ENCODE results near the gene FAM78B. TPM values are rescaled to one million over a fixed set of nuclear protein-coding genes. Genes with fewer than 3 reads are reported as not detected.

Gene FAM78B
- total and polyA plus RNA-seq, 9 donors, result 0.64 to 2.6 (median 1.4) TPM

DNA sequence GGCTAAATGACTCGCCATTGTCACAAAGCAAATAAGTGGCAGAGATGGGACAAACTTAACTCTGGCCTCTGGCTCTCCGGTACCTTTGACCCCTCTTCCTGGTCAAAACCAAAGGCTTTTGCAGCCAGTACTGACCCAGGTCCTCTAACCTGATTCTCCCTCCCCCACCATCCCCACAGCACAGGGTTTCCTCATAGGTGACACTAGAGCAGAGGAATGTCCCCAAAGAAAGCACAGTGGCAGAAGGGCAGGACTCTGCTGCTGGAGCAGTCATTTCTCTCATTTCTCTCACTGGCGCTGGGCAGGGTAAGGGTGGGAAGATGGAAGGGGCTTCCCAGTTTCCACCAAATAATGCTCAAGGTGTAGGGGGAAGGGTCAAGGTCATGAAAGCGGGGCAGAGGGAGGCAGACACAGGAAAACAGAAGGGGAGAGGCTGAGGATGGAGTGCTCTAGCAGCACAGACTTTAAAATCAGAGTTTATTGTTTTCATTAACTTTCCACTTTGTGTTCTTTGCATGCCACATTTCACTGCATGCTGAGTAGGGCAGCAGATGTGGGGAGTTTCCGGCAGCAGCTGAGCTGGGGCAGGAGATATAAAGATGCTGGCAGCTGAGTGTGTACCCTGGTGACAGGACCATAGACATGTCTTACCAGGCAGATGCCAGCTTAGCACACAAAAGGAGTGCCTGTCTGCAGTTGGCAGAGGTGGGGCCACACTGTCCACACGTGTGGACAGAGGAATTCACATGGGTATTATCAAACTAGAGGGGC lies 80.5 kb downstream of the FAM78B start:
- no peak for DNase-seq
- Histone ChIP-seq H3K4me1 (ENCODE audit: insufficient read depth) (no peaks in the 10 kb centered on the region), H3K4me3 (no peak overlapping the region), H3K27ac (no peak overlapping the region), H3K27me3 (no peaks in the 10 kb centered on the region), H3K9me3 (no peaks in the 10 kb centered on the region), H3K36me3 (no peaks in the 10 kb centered on the region)
- WGBS, 3 donors, result 62 to 72% (median 70%) methylated on average over 6 of the region's 6 CpGs
- TF ChIP-seq POLR2A (IDR thresholded peaks at IDR 0.05) (no peak), CTCF (IDR thresholded peaks at IDR 0.05) (no peak), EP300 (IDR thresholded peaks at IDR 0.05) (no peak)
- intact Hi-C loops (cut with DNase I), result no loop called here

DNA sequence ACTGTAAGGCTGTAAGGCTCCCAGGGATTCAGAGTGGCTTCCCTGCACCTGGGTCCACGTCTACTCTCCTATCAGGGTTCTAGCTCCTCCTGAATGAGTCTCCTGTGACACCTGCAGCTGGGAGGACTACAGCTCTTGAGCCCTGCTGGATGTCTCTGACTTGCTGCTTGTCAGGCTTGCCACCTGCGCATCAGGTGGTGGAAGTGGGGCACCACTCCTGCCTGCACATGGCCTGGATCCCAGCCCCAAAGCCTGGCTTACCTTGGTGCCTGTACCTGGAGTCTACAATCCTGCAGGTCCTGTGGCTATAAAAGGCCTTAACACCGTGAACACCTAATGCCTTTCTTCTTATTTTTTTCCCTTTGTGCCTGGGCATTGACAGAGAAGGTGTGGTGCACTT lies 82.2 kb downstream of the FAM78B start:
- no peak overlapping the region for H3K4me3 ChIP-seq
- intact Hi-C loops (cut with DNase I), result no loop called here
- TF ChIP-seq POLR2A (IDR thresholded peaks at IDR 0.05) (no peak), CTCF (IDR thresholded peaks at IDR 0.05) (no peak), EP300 (IDR thresholded peaks at IDR 0.05) (no peak)
- H3K9me3 ChIP-seq, result no peaks in the 10 kb centered on the region
- no peaks in the 10 kb centered on the region for H3K4me1 ChIP-seq (ENCODE audit: insufficient read depth)
- no peak for DNase-seq
- no peak overlapping the region for H3K27ac ChIP-seq
- no peaks in the 10 kb centered on the region for H3K27me3 ChIP-seq
- H3K36me3 ChIP-seq, result no peaks in the 10 kb centered on the region
- WGBS, 3 donors, result 78 to 95% (median 83%) methylated on average over 3 of the region's 3 CpGs

- Histone ChIP-seq H3K9me3 (no peaks in the 10 kb centered on the region), H3K27ac (no peak overlapping the region), H3K27me3 (no peaks in the 10 kb centered on the region), H3K4me3 (no peak overlapping the region), H3K4me1 (ENCODE audit: insufficient read depth) (no peaks in the 10 kb centered on the region), H3K36me3 (no peaks in the 10 kb centered on the region)
- intact Hi-C loops (cut with DNase I), result no loop called here
- DNase-seq, result no peak
- no peak for TF ChIP-seq EP300 (IDR thresholded peaks at IDR 0.05)
- no peak for TF ChIP-seq POLR2A (IDR thresholded peaks at IDR 0.05)
- TF ChIP-seq CTCF (IDR thresholded peaks at IDR 0.05), result no peak
- WGBS, 3 donors, result 40 to 45% (median 45%) methylated on average over 2 of the region's 2 CpGs
These were observed 82.9 kb downstream of the FAM78B start for GRCh38 chr1:166083887-166084286.

GRCh38 chr1:166082601-166083000 lies 84.2 kb downstream of the FAM78B start:
- intact Hi-C loops (cut with DNase I), result no loop called here
- TF ChIP-seq CTCF (IDR thresholded peaks at IDR 0.05), result no peak
- 84 to 88% (median 85%) methylated on average over 5 of the region's 5 CpGs for WGBS, 3 donors
- H3K36me3 ChIP-seq, result no peaks in the 10 kb centered on the region
- H3K27me3 ChIP-seq, result no peaks in the 10 kb centered on the region
- no peak overlapping the region for H3K4me3 ChIP-seq
- DNase-seq, result no peak
- no peak overlapping the region for H3K27ac ChIP-seq
- no peaks in the 10 kb centered on the region for H3K9me3 ChIP-seq
- H3K4me1 ChIP-seq (ENCODE audit: insufficient read depth), result no peaks in the 10 kb centered on the region
